Glomerular endothelial cell (primary cell): Measurements from ENCODE around the gene SYNE1. TPM values are rescaled to one million over a fixed set of nuclear protein-coding genes. Genes with fewer than 3 reads are reported as not detected.
"Not testable (repeated sequence)": the region's sequence is repeated elsewhere in the genome, so short reads cannot be mapped to it uniquely, and the experiment has no call there.

Source experiments
- DNase-seq: peaks from one replicate; pipeline ENCODE4 v3.0.0-alpha.2; 2011; ENCODE audit warnings: low read depth, low spot score; ENCODE audit errors: extremely low read depth
- total RNA-seq: library from RNA; depleted of rRNA; stranded (reverse); fragments of >200 nt; gene quantifications from 2 replicates; pipeline ENCODE4 v1.2.3, GENCODE V29; 2015

Gene SYNE1
- total RNA-seq, 1 donor from 2014 or later: 91.2 TPM

GRCh38 chr6:152625213-152625612 is 11.9 kb downstream of the SYNE1 start:
- no peak for DNase-seq

- not testable (repeated sequence) for DNase-seq
These were observed 22.4 kb downstream of the SYNE1 start for GRCh38 chr6:152614776-152615175.

GRCh38 chr6:152609125-152609670 is 28.0 kb downstream of the SYNE1 start:
- no peak for DNase-seq

GRCh38 chr6:152605941-152606340 is 31.2 kb downstream of the SYNE1 start:
- DNase-seq: no peak

- no peak for DNase-seq
These were observed 31.8 kb downstream of the SYNE1 start for GRCh38 chr6:152605342-152605741.

GRCh38 chr6:152603911-152604310 is 33.3 kb downstream of the SYNE1 start:
- no peak for DNase-seq

- DNase-seq: no peak
These were observed 37.1 kb downstream of the SYNE1 start for GRCh38 chr6:152600022-152600421.

GRCh38 chr6:152598901-152599537 is 38.1 kb downstream of the SYNE1 start:
- DNase-seq: no peak

GRCh38 chr6:152598421-152598820 is 38.7 kb downstream of the SYNE1 start:
- DNase-seq: no peak

GRCh38 chr6:152596726-152597125 is 40.4 kb downstream of the SYNE1 start:
- DNase-seq: no peak

- no peak for DNase-seq
These were observed 41.7 kb downstream of the SYNE1 start for GRCh38 chr6:152595499-152595898.

GRCh38 chr6:152594701-152595100 is 42.5 kb downstream of the SYNE1 start:
- no peak for DNase-seq

GRCh38 chr6:152588456-152588855 is 48.7 kb downstream of the SYNE1 start:
- DNase-seq: no peak

GRCh38 chr6:152587473-152587872 is 49.7 kb downstream of the SYNE1 start:
- no peak for DNase-seq

- no peak for DNase-seq
These were observed 51.9 kb downstream of the SYNE1 start for GRCh38 chr6:152585236-152585635.

- no peak for DNase-seq
These were observed 53.3 kb downstream of the SYNE1 start for GRCh38 chr6:152583888-152584287.

GRCh38 chr6:152576525-152576924 is 60.6 kb downstream of the SYNE1 start:
- no peak for DNase-seq

GRCh38 chr6:152575621-152576150 is 61.5 kb downstream of the SYNE1 start:
- no peak for DNase-seq

- no peak for DNase-seq
These were observed 62.0 kb downstream of the SYNE1 start for GRCh38 chr6:152575161-152575560.

- DNase-seq: no peak
These were observed 63.4 kb downstream of the SYNE1 start for GRCh38 chr6:152573762-152574161.

GRCh38 chr6:152572338-152573088 is 64.6 kb downstream of the SYNE1 start:
- no peak for DNase-seq

GRCh38 chr6:152571943-152572337 is 65.2 kb downstream of the SYNE1 start:
- DNase-seq: no peak
